ENCODE results near the gene CSTPP1. TPM values are rescaled to one million over a fixed set of nuclear protein-coding genes. Genes with fewer than 3 reads are reported as not detected.
"Not testable (repeated sequence)": the region's sequence is repeated elsewhere in the genome, so short reads cannot be mapped to it uniquely, and the experiment has no call there.

The CSTPP1 gene
- total and polyA plus RNA-seq, 2 of the 8 experiments (the other 6 are each of a cell fraction or from before 2014, with no cell fraction given): 24.2 to 28.7 TPM

GRCh38 chr11:47112941-47113340, 176.4 kb downstream of the CSTPP1 start:
- H3K23ac ChIP-seq (ENCODE audit: insufficient read length): not testable (repeated sequence)
- CTCF ChIA-PET (ENCODE audit: partially characterized antibody): interaction anchor here (1.8 kb wide), 1 partner anchor 115 kb away, joined by 4 read pairs; no protein-coding TSS in a partner anchor
- WGBS, 2 experiments (ENCODE audit: extremely low coverage in 1 of 2, insufficient coverage in 1 of 2, insufficient read length in 1 of 2, insufficient replicate concordance in 2 of 2, low coverage in 1 of 2, low lambda C conversion rate in 2 of 2, missing lambda C conversion rate in 1 of 2): 98% methylated on average over 4 of the region's 4 CpGs; no CpG with 5 or more reads in 1 of the 2 experiments

More at GRCh38 chr11:47112941-47113340, 176.4 kb downstream of the CSTPP1 start:
- not testable (repeated sequence) for H2BK5ac ChIP-seq (ENCODE audit: low read depth, low read length); H2AFZ ChIP-seq (ENCODE audit: low read length); H3K56ac ChIP-seq (replicated peaks; ENCODE audit: insufficient read length, low read depth, low read length); FAIRE-seq; H2BK15ac ChIP-seq (ENCODE audit: low read length); H2BK20ac ChIP-seq (ENCODE audit: low read length); H3K23me2 ChIP-seq (ENCODE audit: low read depth, low read length); H4K91ac ChIP-seq (replicated peaks; ENCODE audit: insufficient read length, low read length); H3K27me3 ChIP-seq (replicated peaks in 1 of 4; ENCODE audit: control insufficient read depth in 3 of 4, extremely low read depth in 1 of 4, insufficient read depth in 3 of 4, low read length in 3 of 4); H4K8ac ChIP-seq (ENCODE audit: extremely low read depth, insufficient read depth, low read length); H2AK5ac ChIP-seq (ENCODE audit: low read depth, low read length); H3K18ac ChIP-seq (ENCODE audit: extremely low read depth, low read length); H3K79me1 ChIP-seq (ENCODE audit: low read depth, low read length); H4K5ac ChIP-seq (ENCODE audit: insufficient read length, low read depth, low read length); H4K20me1 ChIP-seq (replicated peaks in 1 of 2; ENCODE audit: control insufficient read depth in 1 of 2, insufficient read depth in 2 of 2, low read length in 2 of 2); H3K9ac ChIP-seq (replicated peaks in 1 of 4; ENCODE audit: extremely low read depth in 1 of 4, low read depth in 3 of 4, low read length in 3 of 4); DNase-seq (ENCODE audit: low read depth in 1 of 2, low spot score in 2 of 2); H3K27ac ChIP-seq (ENCODE audit: low read depth, low read length); H2BK120ac ChIP-seq (replicated peaks; ENCODE audit: low read depth, low read length); H3K4me3 ChIP-seq (ENCODE audit: extremely low read depth in 1 of 4, insufficient read depth in 2 of 4, low read depth in 3 of 4, low read length in 4 of 4); H2BK12ac ChIP-seq (ENCODE audit: low read depth, low read length); H3K79me2 ChIP-seq (ENCODE audit: control insufficient read depth in 1 of 2, insufficient read depth in 2 of 2, low read length in 2 of 2); H3K9me3 ChIP-seq (ENCODE audit: insufficient read depth in 2 of 2, low read depth in 1 of 2, low read length in 1 of 2); H3K4me1 ChIP-seq (replicated peaks in 1 of 4; ENCODE audit: control insufficient read depth in 3 of 4, insufficient read depth in 4 of 4, low read length in 3 of 4); H3K4me2 ChIP-seq (ENCODE audit: insufficient read depth in 1 of 2, low read depth in 2 of 2, low read length in 2 of 2); H3K4ac ChIP-seq (replicated peaks; ENCODE audit: insufficient read length, low read depth, low read length); H3K14ac ChIP-seq (ENCODE audit: insufficient read length); H3K36me3 ChIP-seq (ENCODE audit: control insufficient read depth in 2 of 4, insufficient read depth in 4 of 4, low read length in 3 of 4)
- POLR2A ChIA-PET (ENCODE audit: partially characterized antibody): interaction anchor here (1.0 kb wide), 1 partner anchor 13 kb away, joined by 3 read pairs; no protein-coding TSS in a partner anchor
